H9 (cell line): ENCODE data around the gene KBTBD12. TPM values are rescaled to one million over a fixed set of nuclear protein-coding genes. Genes with fewer than 3 reads are reported as not detected.

ENCODE experiments used
- DNase-seq: peaks from one replicate; pipeline ENCODE4 v3.0.0-alpha.2; 2017
- H2AFZ ChIP-seq: one replicate; pipeline ENCODE4 v1.6.1; 2013; ENCODE audit warnings: mild to moderate bottlenecking, low read length, control low read depth, moderate library complexity
- H2AK5ac ChIP-seq: 2 replicates; pipeline ENCODE4 v1.6.1; 2013; ENCODE audit warnings: low read length, control low read depth, mixed read lengths; ENCODE audit not compliant: insufficient read length
- H2BK120ac ChIP-seq: one replicate; pipeline ENCODE4 v1.6.1; 2013; ENCODE audit warnings: low read depth, mild to moderate bottlenecking, low read length, control low read depth, inconsistent platforms; ENCODE audit not compliant: poor library complexity, severe bottlenecking
- H2BK12ac ChIP-seq: 2 replicates; pipeline ENCODE4 v1.6.1; 2013; ENCODE audit warnings: low read length, control low read depth, mixed read lengths, low read depth; ENCODE audit not compliant: insufficient read length
- H2BK15ac ChIP-seq: 2 replicates; pipeline ENCODE4 v1.6.1; 2013; ENCODE audit warnings: low read depth, low read length, control low read depth
- H2BK20ac ChIP-seq: one replicate; pipeline ENCODE4 v1.6.1; 2013; ENCODE audit warnings: low read depth, mild to moderate bottlenecking, low read length, control low read depth, inconsistent platforms; ENCODE audit not compliant: poor library complexity, severe bottlenecking
- H2BK5ac ChIP-seq: 2 replicates; pipeline ENCODE4 v1.6.1; 2013; ENCODE audit warnings: low read length, control low read depth, mixed read lengths; ENCODE audit not compliant: insufficient read length
- H3K14ac ChIP-seq: 2 replicates; pipeline ENCODE4 v1.6.1; 2013; ENCODE audit warnings: low read length, control low read depth; ENCODE audit not compliant: insufficient read depth
- H3K18ac ChIP-seq: 2 replicates; pipeline ENCODE4 v1.6.1; 2013; ENCODE audit warnings: low read depth, mild to moderate bottlenecking, mixed read lengths, low read length, control low read depth; ENCODE audit not compliant: insufficient read length
- H3K23ac ChIP-seq: 2 replicates; pipeline ENCODE4 v1.6.1; 2013; ENCODE audit warnings: low read length, control low read depth, mixed read lengths, low read depth; ENCODE audit not compliant: insufficient read length
- H3K23me2 ChIP-seq: 2 replicates; pipeline ENCODE4 v1.6.1; 2013; ENCODE audit warnings: low read depth, mild to moderate bottlenecking, mixed read lengths, low read length, control low read depth; ENCODE audit not compliant: insufficient read length, poor library complexity, severe bottlenecking
- H3K27ac ChIP-seq: 2 replicates; pipeline ENCODE4 v1.5.1; 2013; ENCODE audit warnings: low read length, control low read depth, mixed read lengths, low read depth; ENCODE audit not compliant: insufficient read length
- H3K27me3 ChIP-seq: 2 replicates; pipeline ENCODE4 v1.6.1; 2013; ENCODE audit warnings: low read length, control low read depth, inconsistent platforms; ENCODE audit not compliant: insufficient read depth
- H3K4ac ChIP-seq: 2 replicates; pipeline ENCODE4 v1.6.1; 2013; ENCODE audit warnings: low read depth, mild to moderate bottlenecking, control low read depth, inconsistent platforms, low read length, moderate library complexity
- H3K4me1 ChIP-seq: 2 replicates; pipeline ENCODE4 v1.6.1; 2013; ENCODE audit warnings: low read length, control low read depth, inconsistent platforms; ENCODE audit not compliant: insufficient read depth
- H3K4me2 ChIP-seq: 2 replicates; pipeline ENCODE4 v1.6.1; 2013; ENCODE audit warnings: low read length, control low read depth, mixed read lengths; ENCODE audit not compliant: insufficient read length, insufficient read depth
- H3K56ac ChIP-seq: 2 replicates; pipeline ENCODE4 v1.6.1; 2013; ENCODE audit warnings: low read depth, mild to moderate bottlenecking, mixed read lengths, low read length, control low read depth; ENCODE audit not compliant: insufficient read length
- H3K79me1 ChIP-seq: 2 replicates; pipeline ENCODE4 v1.6.1; 2013; ENCODE audit warnings: low read depth, mild to moderate bottlenecking, moderate library complexity, low read length, control low read depth, inconsistent platforms; ENCODE audit not compliant: insufficient read depth, poor library complexity, severe bottlenecking
- H3K79me2 ChIP-seq: 2 replicates; pipeline ENCODE4 v1.6.1; 2013; ENCODE audit warnings: low read length, control low read depth, inconsistent platforms; ENCODE audit not compliant: insufficient read depth
- H3K9ac ChIP-seq: 2 replicates; pipeline ENCODE4 v1.6.1; 2013; ENCODE audit warnings: low read length, control low read depth, mixed read lengths; ENCODE audit not compliant: insufficient read length; ENCODE audit errors: extremely low read depth
- H3K9me3 ChIP-seq: one replicate; pipeline ENCODE4 v1.6.1; 2013; ENCODE audit warnings: low read depth, low read length, inconsistent platforms; ENCODE audit not compliant: control insufficient read depth
- H3T11ph ChIP-seq: one replicate; pipeline ENCODE4 v1.6.1; 2013; ENCODE audit warnings: mild to moderate bottlenecking, low read length, control low read depth, inconsistent platforms
- H4K20me1 ChIP-seq: one replicate; pipeline ENCODE4 v1.6.1; 2013; ENCODE audit not compliant: control insufficient read depth, insufficient read length, insufficient read depth
- H4K5ac ChIP-seq: 2 replicates; pipeline ENCODE4 v1.6.1; 2013; ENCODE audit warnings: low read depth, mild to moderate bottlenecking, mixed read lengths, low read length, control low read depth; ENCODE audit not compliant: insufficient read length
- H4K8ac ChIP-seq: replicated peaks from 2 replicates; pipeline ENCODE4 v1.6.1; 2013; ENCODE audit warnings: low read length, control low read depth, mixed read lengths, low read depth; ENCODE audit not compliant: insufficient read length
- H4K91ac ChIP-seq: 2 replicates; pipeline ENCODE4 v1.6.1; 2013; ENCODE audit warnings: low read depth, mild to moderate bottlenecking, moderate library complexity, mixed read lengths, low read length, control low read depth; ENCODE audit not compliant: insufficient read length
- H3K27ac Mint-ChIP-seq, 3 experiments: 2 replicates in 2 of 3; 3 replicates in 1 of 3; pipeline ENCODE4 v1.8.0; 2020 to 2021; ENCODE audit warnings: mixed read lengths in 3 of 3, mild to moderate bottlenecking in 1 of 3, moderate library complexity in 1 of 3
- H3K27me3 Mint-ChIP-seq: 2 replicates; pipeline ENCODE4 v1.8.0; 2021; ENCODE audit warnings: low read depth, mild to moderate bottlenecking, moderate library complexity, mixed read lengths
- H3K36me3 Mint-ChIP-seq, 3 experiments: 2 replicates in 2 of 3; 3 replicates in 1 of 3; pipeline ENCODE4 v1.8.0; 2020 to 2021; ENCODE audit warnings: low read depth in 3 of 3, mixed read lengths in 3 of 3; ENCODE audit not compliant: insufficient read depth in 1 of 3
- H3K4me1 Mint-ChIP-seq, 2 experiments: 2 replicates each; pipeline ENCODE4 v1.8.0; 2020; ENCODE audit warnings: mixed read lengths in 2 of 2
- H3K4me3 Mint-ChIP-seq, 2 experiments: 2 replicates in 1 of 2; 3 replicates in 1 of 2; pipeline ENCODE4 v1.8.0; 2020 to 2021; ENCODE audit warnings: mild to moderate bottlenecking in 2 of 2, mixed read lengths in 2 of 2, moderate library complexity in 1 of 2
- H3K9me3 Mint-ChIP-seq, 2 experiments: 2 replicates in 1 of 2; 3 replicates in 1 of 2; pipeline ENCODE4 v1.8.0; 2020; ENCODE audit warnings: mild to moderate bottlenecking in 2 of 2, mixed read lengths in 2 of 2, moderate library complexity in 1 of 2
- WGBS: extraction: QIAGEN DNeasy Blood & Tissue Kit; methylation state at CpG from one replicate; pipeline ENCODE4 v1.1.7; 2013; ENCODE audit warnings: missing lambda C conversion rate, low lambda C conversion rate, mixed read lengths; ENCODE audit not compliant: insufficient read length; ENCODE audit errors: extremely low coverage; 5-methylcytosine and 5-hydroxymethylcytosine counted together
- total RNA-seq: library from RNA; stranded (reverse); gene quantifications from 2 replicates; pipeline ENCODE4 v1.2.1, GENCODE V29; 2021
- TF ChIP-seq, protein P1 (sequence below): fragments of 200-600 bp; sonication (generic); conservative IDR thresholded peaks from 3 replicates; pipeline ENCODE4 v1.8.0; 2021; ENCODE audit warnings: antibody characterized with exemption, mild to moderate bottlenecking

Gene KBTBD12
- total RNA-seq, 1 experiment from 2014 or later: not detected

DNA sequence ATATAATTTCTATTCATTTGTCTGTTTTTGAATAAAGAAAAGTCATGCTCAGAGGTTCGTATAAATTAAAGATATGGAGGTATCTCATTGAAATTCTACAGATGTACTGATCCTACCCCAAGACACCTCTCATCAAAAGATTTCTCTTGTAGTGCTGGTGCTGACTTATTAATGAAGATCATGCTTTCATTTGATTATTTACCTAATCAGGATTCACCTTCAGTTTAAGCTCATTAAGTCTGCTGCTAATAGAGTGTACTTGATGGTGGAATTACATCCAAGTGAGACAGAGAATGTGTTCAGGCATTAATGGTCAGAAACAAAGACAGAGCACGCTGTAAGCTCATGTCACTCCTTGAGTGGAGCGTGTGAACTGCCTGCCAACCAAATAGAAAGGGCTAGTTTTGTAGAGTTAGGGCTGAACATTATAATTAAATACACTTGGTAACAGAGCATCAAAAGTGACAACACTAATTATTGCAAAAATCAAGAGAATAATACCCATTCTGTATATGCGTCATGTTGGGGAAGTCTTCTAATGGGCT lies 45.5 kb downstream of the KBTBD12 start:
- no peaks in the 10 kb centered on the region for H3K27me3 ChIP-seq
- no peaks in the 10 kb centered on the region for H3K4me1 ChIP-seq
- H3K14ac ChIP-seq: no peak overlapping the region
- no peak overlapping the region for H2AK5ac ChIP-seq
- no peak overlapping the region for H3K56ac ChIP-seq
- no peak overlapping the region for H3K9ac ChIP-seq
- no peaks in the 10 kb centered on the region; the same call in none of the 2 replicates for H3K27me3 Mint-ChIP-seq
- H3K4me2 ChIP-seq: no peak overlapping the region
- no peaks in the 10 kb centered on the region for H3K9me3 ChIP-seq
- TF ChIP-seq, protein P1, sequence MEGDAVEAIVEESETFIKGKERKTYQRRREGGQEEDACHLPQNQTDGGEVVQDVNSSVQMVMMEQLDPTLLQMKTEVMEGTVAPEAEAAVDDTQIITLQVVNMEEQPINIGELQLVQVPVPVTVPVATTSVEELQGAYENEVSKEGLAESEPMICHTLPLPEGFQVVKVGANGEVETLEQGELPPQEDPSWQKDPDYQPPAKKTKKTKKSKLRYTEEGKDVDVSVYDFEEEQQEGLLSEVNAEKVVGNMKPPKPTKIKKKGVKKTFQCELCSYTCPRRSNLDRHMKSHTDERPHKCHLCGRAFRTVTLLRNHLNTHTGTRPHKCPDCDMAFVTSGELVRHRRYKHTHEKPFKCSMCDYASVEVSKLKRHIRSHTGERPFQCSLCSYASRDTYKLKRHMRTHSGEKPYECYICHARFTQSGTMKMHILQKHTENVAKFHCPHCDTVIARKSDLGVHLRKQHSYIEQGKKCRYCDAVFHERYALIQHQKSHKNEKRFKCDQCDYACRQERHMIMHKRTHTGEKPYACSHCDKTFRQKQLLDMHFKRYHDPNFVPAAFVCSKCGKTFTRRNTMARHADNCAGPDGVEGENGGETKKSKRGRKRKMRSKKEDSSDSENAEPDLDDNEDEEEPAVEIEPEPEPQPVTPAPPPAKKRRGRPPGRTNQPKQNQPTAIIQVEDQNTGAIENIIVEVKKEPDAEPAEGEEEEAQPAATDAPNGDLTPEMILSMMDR: no peak
- H3K36me3 Mint-ChIP-seq: no peaks in the 10 kb centered on the region
- no peak overlapping the region for H2AFZ ChIP-seq
- H3K4ac ChIP-seq: no peak overlapping the region
- no peak overlapping the region for H2BK5ac ChIP-seq
- H3K4me1 Mint-ChIP-seq: peaks cover 11 to 12% of the 10 kb centered on the region in 2 experiments
- H3T11ph ChIP-seq: no peak overlapping the region
- H3K18ac ChIP-seq: no peak overlapping the region
- H3K23me2 ChIP-seq: no peaks in the 10 kb centered on the region
- WGBS: no CpG with 5 or more reads among the region's 4 CpGs
- no peak overlapping the region for H3K27ac ChIP-seq
- H2BK20ac ChIP-seq: no peak overlapping the region
- no peak overlapping the region for H2BK120ac ChIP-seq
- no peaks in the 10 kb centered on the region for H3K79me2 ChIP-seq
- no peak for DNase-seq
- H3K4me3 Mint-ChIP-seq: no peak overlapping the region
- no peak overlapping the region for H2BK12ac ChIP-seq
- no peak overlapping the region for H3K27ac Mint-ChIP-seq
- no peak overlapping the region for H2BK15ac ChIP-seq
- no peak overlapping the region for H3K23ac ChIP-seq
- no peak overlapping the region for H4K91ac ChIP-seq
- no peaks in the 10 kb centered on the region for H3K79me1 ChIP-seq
- no peak overlapping the region for H4K5ac ChIP-seq
- H4K8ac ChIP-seq: no peak overlapping the region
- no peaks in the 10 kb centered on the region for H4K20me1 ChIP-seq
- H3K9me3 Mint-ChIP-seq: no peaks in the 10 kb centered on the region
